Activated CD8-positive, alpha-beta memory T cell treated with anti-CD3 and anti-CD28 coated beads for 24 hours (primary cell): ENCODE measurements around the gene ALDOA.
A peak's percentile ranks its signal among the peaks of the same experiment; 100 is the strongest.

Experiments used
- DNase-seq: peaks from one replicate; pipeline ENCODE4 v3.0.0-alpha.2; 2020

The ALDOA gene

DNA sequence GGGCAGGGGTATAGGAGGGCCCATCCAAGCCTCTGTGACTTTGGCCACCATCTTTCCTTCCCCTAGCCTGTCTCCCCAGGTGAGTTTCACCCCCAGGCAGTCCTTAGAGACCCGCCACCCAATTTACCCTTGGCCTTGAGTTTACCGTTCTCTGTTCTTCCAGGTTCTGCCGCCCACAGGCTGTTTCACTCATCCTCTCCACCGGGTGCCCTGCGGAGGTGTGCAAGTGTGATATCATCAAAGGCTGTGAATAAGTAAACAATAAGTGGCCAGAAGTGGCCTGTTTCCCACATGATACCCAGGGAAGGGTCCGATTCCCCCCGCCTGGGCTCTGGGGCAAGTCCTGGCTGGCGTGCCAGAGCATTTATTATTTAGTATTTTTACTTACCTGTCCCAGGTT, 19.4 kb upstream of the ALDOA start:
- DNase-seq: no peak

- DNase-seq: no peak
These were observed 19.0 kb upstream of the ALDOA start for GRCh38 chr16:30046588-30046987.

- no peak for DNase-seq
These were observed 15.7 kb upstream of the ALDOA start for GRCh38 chr16:30049871-30050270.

DNA sequence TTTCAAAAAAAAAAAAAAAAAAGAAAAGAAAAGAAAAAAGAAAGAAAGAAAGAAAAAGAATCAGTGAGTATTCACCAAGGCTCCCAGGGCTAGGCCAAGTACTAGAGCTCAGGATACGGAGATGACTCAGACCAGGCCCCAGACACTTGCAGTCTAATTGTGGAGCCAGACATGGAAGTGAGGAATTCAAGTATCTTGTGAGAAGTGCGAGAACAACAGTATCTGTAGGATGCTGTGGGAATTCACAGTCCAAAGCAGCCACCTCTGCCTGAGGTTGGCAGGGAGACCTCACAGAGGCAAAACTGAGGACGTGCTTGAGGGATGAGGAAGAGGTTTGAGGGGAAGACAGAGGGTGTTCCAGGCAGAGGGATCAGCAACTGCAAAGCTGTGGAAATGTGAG, 14.0 kb upstream of the ALDOA start:
- no peak for DNase-seq

- DNase-seq: peak; percentile 97
These were observed 12.7 kb upstream of the ALDOA start for GRCh38 chr16:30052671-30053372.

GRCh38 chr16:30053376-30054015, 12.1 kb upstream of the ALDOA start:
- DNase-seq: no peak

DNA sequence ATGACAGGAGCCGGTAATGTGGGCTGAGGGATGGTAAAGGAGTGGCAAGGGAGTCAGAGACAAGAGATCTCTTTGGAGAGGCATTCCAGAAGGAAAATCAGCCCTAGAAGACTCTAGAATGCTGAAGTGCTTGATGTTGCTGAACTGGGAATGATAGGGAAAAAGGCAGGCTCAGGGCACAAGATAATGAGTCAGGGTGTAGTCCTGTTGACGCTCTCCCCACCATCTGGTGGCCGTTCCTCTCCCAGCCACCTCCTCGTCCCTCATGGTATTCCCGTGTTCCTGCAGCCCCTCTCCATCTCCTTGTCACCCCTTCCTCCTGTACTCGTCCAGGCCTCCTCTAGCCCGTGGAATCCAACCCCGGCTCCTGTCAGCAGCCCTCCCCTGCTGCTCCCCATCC, 11.1 kb upstream of the ALDOA start:
- no peak for DNase-seq

DNA sequence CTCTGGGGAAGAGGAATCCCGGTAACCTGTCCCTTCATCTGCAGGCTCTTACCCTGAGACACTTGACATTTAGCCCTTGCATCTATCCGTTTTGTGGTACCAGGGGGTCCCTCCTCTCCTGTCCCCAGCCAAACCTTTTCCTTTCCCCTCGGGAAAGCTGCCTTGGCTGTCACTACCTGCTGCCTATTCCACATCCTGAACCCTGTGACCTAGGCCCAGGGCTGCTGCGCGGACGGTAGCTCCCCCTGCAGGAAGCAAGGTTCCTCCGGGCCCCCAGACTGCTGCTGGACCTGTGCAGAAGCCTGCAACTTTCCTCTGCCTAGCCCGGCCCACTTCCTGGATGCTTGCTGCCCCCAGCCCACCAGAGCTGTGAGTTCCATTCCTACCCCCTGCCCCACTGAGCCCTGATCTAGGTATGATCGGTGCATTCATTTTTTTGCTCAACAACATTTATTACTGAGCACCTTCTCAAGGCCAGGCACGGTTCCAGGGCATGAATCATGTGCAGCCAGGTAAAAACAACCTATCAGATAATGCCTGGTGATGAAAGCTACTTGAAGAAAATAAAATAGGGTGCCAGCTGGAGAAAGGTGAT, 10.5 kb upstream of the ALDOA start:
- peak; percentile 70 for DNase-seq

- DNase-seq: no peak
These were observed 5.2 kb upstream of the ALDOA start for GRCh38 chr16:30060346-30060745.

GRCh38 chr16:30060836-30061554, 4.6 kb upstream of the ALDOA start:
- no peak for DNase-seq

DNA sequence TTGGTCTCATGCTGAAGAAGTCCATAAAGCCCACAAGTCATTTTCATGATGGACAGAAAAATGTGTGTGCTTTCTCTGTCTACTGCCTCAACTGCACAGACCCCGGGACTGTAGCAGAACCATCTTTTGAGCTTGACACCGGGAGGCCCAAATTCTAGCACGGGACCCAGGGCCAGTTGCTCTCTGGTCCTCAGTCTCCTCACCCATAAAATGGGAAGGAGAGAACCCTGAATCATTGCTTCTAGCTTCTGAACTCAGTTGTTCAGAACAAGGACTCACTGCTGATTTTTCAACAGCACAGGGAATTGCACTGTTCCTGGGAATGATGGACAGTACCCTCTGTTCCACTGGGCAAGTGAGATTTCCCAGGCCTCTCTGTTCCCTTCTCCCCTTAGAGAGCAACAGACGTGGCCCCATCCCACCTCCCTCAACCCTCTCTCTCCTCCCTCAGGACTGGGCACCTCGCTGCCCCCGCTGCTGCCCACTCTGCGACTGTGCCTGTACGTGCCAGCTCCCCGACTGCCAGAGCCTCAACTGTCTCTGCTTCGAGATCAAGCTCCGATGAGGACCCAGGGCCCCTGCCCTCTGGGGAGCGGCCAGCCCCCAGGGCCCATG, 2.2 kb upstream of the ALDOA start:
- DNase-seq: no peak

- peak; percentile 89 for DNase-seq
These were observed 1.4 kb upstream of the ALDOA start for GRCh38 chr16:30063893-30064728.

GRCh38 chr16:30064729-30065101, 845 bp upstream of the ALDOA start:
- no peak for DNase-seq

- DNase-seq: no peak
These were observed 592 bp downstream of the ALDOA start for GRCh38 chr16:30065943-30066760.

- DNase-seq: no peak
These were observed 1.4 kb downstream of the ALDOA start for GRCh38 chr16:30066761-30067583.

DNA sequence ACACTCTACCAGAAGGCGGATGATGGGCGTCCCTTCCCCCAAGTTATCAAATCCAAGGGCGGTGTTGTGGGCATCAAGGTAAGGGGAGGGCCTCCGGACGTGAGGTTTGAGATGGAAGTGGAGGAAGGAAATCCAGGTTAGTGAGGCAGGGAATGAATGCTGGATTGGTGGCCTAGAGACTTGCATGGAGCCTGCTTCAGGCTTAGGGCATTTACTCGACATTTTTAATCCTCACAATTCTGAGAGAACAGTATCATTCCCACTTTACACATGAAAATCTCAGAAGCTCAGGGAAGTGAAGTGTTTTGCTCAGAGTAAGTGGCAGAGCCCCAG, 2.0 kb downstream of the ALDOA start:
- no peak for DNase-seq

GRCh38 chr16:30068333-30068732, 2.8 kb downstream of the ALDOA start:
- DNase-seq: no peak

GRCh38 chr16:30068750-30069610, 3.4 kb downstream of the ALDOA start:
- DNase-seq: no peak

GRCh38 chr16:30069611-30070462, 4.3 kb downstream of the ALDOA start:
- no peak for DNase-seq
